T-helper 1 cell (primary cell): ENCODE results near the gene GNPTG.
A peak's percentile ranks its signal among the peaks of the same experiment; 100 is the strongest.

Experiments used
- DNase-seq, 5 donors: peaks; one replicate each; pipeline ENCODE4 v3.0.0-alpha.2; 2012 to 2020

Gene GNPTG

DNA sequence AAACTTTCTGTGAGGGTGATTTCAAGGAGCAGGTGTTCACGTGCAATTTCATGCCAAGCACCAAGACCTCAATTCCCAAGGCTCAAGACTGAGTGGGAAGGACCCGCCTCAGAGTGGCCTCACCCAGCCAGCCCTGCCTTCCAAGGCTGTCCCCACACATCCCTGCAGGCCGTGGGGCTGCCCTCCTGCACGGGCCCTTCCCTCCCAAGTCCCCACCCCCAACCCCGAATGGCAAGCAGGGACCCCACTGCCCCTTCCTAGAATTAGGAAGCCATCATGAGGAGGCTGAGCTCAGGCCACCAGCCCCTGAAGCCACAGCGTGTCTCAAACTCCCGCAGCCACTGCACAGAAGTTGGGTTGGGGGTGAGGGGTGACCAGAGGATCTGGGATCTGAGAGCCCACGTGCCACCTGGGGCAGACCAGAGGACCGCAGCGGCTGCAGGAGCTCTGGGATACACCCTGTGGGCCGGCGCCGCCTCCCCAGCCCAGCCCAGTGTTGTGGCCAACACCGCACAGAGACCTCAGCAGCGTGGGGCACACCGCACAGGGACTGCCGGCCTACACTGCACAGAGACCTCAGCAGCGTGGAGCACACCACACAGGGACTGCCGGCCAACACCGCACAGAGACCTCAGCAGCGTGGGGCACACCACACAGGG lies 20.7 kb downstream of the GNPTG start:
- no peak for DNase-seq

DNA sequence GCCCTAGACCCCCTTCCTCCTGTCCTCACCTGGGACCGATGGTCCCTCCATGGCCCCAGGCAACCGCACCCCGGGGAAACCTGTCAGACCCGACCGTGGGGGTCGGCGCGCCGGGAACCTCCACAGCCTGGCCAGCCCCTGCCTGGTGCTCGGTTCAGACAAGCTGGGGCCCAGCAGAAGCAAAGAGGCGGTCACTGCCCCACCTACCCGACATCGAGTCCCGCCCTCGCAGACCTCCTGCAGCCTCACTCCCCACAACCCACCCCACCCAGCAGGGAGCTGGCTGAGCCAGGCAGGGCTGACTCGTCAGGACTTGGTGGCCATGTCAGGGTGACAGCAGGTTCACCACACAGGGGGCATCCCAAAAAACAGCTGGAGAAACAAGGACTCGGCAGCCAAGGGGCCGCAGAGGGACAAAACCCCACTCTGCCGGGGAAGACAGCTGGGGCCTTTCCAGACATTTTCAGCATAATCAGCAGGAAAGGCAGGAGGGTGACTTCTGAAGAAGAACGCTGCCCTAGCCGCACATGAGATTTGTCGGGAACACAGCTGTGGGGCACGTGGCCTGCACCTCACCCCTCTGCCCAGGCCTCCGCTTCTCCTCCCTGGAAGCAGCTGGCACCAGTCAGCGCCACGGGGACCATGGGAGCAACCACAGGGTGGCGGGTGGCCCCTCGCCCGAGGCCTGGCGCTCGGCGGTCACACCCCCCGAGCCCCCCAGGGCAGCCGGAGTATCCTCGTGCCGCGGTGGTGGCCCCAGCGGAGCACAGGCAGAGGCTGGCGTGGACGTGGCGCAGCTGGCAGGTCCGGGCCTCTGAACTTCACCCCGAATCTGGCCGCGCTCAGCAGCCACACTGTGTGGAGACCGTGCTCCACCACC lies 22.9 kb downstream of the GNPTG start:
- no peak for DNase-seq

DNA sequence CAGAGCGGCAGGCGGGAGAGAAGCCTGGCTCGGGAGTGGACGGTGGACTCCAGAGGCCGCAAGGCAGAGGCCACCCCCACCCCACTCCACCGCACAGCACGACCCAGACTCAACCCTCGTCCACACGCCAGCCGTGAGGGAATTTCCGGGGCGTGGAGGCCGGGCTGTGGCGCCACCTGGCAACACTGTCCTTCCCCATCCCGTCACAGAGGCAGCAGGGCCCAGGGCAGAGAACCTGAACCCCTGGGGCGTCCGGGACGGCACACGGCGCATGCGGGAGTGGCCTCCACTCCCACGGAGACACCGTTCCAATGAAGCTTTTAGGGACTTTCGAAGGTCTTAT lies 23.5 kb downstream of the GNPTG start:
- no peak for DNase-seq

DNA sequence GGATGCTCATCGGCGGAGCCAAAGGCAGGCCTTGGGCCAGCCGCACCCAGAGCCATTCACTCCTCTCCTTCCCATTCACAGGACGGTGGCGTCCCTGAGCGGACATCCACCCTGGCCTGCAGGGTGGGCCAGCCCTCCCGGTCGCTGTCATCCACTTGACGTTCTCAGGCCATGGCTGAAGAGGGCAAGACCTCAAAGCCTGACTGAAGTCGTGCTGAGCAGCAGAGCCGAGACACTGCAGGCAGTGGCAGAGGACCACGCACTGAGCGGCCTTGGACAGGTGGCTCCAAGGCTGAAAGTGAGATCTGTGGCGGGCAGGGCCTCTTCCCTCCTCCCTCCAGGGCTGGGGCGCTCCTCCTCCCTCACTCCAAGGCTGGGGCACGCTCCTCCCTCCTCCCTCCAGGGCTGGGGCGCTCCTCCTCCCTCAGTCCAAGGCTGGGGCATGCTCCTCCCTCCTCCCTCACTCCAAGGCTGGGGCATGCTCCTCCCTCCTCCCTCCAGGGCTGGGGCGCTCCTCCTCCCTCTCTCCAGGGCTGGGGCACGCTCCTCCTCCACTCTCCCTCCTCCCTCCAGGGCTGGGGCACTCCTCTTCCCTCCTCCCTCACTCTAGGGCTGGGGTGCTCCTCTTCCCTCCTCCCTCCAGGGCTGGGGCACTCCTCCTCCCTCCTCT lies 24.1 kb downstream of the GNPTG start:
- DNase-seq, result no peak

DNA sequence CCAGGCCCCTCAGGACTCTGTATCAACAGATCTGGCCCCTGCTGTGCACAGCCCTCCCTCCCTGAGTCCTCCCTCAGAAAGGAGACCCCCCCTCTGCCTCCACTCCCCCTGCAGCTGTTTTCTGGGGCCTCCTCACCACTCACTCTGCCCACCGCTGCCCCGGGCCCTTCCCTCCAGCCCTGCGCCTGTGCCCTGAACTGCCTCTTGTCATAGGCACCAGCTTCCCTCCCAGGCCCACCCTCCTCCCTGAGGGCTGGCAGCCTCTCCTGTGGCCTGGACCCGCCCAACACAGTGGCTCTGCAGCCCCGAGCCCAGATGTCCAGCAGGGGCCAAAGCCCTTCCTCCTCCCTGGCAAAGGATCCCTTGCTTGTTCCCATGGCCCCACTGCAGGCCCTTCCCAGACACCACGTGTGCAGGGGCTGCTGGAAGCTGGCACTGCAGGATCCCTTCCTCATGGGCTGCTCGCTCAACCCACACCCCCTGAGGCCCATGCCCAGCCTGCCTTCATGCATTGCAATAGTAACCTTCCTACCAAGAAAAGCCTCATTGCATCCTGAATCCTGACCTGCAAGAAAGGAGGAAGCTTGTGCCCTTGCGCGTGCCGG lies 25.8 kb downstream of the GNPTG start:
- DNase-seq, result no peak

DNA sequence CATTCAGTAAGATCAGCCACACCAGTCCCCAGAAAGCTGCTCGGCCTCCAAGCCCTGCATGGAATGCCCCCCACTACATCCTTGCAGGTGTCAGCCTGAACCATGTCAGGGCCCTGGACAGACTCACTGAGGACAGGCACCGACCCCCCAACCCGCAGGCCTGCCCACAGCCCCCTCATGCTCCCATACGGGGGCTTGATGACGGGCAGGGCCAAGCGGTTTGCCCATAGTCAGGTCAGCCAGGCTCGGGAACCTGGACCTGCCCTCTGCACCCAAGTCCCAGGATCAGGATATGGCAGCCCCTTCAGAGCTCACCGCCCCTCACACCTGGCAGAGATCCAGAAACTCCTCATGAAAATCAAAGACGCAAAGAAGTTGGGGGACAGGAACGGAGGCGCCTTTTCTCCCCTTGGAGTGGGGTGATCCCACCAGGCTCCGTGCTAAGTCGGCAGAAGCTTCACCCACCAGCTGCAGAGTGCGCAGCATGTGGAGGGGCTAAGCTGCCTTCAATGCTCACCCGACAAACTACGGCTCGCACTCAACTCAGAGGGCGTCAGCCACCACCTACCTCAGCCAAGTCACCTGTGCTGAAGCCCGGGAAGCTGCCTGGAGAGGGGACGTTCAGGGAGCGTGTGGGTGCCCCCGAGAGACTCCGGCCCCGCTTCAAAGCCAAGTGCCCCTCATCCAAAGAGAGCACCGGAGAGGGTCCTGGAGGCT lies 26.5 kb downstream of the GNPTG start:
- no peak for DNase-seq

DNA sequence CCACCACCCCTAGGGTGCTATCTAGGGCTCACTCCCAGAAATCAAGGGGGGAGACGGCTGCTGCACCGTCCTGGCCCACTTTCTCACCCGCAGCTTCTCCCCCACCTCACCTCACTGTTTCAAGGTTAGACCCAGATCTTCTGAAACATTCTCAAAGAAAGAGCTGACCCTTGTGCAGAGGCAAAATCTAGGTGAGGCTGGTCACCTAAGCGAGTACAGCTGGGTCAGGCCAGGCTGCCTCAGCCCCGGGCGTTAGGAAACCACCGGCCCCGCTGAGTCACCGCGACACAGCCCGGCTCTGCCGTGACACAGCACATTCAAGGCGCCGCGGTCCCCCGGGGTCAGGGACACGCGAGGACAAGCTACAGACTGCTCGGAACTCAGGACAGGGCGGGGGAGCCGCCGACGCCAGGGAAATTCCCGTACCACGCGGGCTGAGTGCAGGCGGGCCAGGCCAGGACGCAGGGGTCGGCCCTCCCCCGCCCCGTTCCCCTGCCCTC lies 27.1 kb downstream of the GNPTG start:
- peak; percentile 40 to 68 (median 58) for DNase-seq

DNA sequence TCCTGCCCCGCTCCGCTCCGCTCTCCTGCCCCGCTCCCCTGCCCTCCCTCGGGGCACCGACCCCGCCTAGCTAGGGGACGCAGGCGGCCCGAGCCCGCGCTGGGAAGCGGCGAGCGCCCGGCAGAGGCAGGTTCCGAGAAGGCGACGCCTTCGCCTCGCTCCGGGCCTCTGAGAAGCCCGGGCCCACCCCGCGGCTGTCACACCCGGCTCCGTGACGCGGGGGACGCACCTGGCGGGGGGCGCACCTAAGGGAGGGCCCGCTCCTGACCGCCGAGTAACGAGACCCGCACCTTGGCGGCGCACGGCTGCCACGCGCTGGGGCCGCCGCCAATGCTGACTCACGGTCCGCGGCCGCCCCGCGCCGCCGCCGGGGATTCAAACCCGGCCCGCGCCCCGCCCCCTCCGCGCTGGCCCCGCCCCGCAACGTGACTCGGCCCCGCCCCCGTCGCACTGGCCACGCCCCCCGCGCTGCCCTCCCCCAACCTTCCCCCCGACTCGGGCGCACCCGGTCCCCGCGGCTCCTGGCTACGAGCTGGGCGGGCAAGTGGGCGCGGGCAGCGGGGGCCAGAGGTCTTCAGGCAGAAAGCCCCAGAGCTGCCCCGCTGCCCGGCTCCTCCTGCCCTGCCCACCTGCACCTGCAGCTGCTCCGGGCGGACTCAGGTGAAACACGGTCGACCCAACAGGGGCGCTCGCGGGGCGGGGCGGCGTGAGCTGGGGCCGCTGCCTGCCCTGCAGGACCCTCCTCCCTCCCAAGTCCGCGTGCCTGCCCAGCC lies 27.8 kb downstream of the GNPTG start:
- DNase-seq, result peak; percentile 47 to 69 (median 58)

DNA sequence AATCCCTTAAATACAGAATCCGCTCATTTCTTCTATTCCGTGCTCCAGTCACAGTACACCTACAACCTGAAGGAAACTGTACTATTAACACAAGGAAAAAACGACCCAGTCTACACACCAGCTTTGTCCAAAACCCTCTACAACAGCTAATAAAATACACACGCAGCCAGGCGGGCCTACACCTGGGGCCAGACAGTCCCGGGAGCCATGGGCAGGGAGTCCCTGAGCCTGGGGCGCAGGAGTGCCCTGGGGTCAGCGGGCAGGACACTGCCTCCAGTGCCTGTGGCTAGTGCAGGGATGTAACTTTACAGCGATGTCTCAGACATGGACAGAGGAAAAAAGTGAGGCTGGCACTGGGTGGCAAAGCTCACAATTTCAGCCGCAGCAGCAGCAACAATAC lies 28.5 kb downstream of the GNPTG start:
- no peak for DNase-seq

DNA sequence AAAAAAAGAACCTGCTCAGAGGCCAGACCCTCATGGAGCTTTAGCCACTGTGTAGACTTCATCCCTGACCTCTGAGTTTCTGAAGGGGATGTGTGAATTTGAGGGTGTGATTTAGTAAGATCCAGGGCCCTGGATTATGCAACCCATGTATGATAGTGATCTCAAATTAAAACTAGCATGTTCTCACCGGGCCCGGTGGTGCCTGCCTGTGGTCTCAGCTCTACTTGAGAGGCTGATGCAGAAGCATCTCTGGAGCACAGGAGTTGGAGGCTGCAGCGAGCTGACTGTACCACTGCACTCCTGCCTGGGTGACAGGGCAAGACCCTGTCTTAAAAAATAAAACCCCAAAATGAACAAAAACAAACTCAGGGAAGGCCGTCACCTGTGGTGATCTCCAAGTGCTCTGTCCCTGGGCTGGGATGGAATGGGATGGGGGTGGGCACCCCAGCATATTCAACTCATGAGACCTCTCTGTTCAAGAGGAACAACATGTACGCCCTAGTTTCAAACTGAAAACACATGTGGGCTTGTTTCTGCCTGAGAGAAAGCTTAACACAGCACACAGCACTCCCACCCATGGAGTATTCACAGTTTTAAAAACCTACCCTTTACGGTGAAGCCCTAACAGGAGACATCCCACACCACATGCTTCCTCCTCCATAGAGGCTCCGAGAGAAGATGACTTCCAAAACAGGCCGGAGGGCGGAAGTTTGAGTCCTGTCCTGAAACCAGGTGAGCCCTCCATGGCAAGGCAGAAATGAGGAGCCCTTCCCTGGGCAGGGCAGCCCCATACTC lies 30.1 kb downstream of the GNPTG start:
- no peak for DNase-seq

DNA sequence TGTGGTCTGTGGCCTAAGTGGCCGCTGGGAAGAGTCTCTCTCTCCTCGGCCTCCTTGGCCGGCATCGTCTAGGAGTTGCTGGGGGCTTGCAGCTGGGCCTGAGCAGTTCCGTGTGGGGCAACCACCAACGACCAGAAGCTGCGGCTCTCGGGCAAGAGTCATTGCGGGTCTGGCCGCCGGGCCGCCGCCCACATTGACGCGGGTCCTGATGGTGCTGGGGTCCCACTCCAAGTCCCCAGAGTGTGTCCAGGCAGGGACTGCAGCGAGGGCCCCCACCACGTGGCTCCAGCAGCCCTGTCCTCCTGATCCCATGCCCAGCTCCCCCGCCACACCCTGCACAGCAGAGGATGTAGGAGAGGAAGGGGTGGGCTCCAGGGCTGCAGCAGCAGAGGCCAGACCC lies 31.8 kb downstream of the GNPTG start:
- no peak for DNase-seq

DNA sequence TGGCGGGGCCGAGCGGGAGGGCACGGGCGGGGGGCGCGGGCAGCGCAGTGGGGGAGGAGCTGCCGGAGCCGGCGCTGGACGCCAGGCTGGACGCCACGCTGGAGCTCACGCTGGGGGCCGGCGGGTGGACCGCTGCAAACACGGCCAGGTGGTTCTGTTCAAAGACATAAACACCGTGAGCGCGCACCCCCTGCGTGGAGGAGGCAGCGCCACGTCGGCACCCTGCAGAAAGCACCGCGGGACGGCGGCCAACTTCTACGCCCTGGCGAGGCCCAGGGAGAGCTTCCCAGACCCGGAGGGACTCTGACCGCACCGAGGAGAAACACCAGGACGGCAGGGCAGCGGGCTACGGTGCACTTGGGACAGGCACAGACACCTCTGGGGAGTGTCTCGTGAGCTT lies 33.5 kb downstream of the GNPTG start:
- DNase-seq, result no peak

DNA sequence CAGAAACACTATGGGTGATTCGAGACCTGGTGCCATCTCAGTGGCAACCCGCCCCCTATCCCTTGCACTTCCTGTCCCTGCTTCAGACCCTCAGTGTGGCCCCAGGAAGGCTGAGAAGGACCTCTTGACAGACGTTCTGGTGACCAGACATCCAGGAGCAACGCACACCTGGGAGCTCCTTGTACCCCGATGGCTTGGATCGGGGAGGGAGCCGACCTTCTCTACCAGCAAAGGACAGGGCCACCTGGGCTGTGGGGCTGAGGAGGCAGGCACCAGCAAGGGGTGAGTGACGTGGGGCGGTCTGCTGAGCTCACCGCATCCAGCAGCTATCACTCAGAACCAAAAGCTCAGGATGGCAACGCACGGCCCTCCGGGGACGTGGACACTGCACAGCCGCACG lies 35.6 kb downstream of the GNPTG start:
- DNase-seq, result no peak

DNA sequence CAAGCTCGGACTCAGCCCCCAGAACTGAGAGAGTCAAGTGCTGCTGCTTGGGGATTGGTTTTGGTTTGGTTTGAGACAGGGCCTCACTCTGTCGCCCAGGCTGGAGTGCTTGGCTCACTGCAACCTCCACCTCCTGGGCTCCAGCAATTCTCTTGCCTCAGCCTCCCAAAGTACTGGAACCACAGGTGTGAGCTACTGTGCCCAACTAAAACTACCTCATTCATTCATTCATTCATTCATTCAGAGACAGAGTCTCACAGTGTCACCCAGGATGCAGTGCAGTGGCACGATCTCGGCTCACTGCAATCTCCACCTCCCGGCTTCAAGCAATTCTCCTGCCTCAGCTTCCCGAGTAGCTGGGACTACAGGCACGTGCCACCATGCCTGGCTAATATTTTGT lies 38.0 kb downstream of the GNPTG start:
- no peak for DNase-seq

DNA sequence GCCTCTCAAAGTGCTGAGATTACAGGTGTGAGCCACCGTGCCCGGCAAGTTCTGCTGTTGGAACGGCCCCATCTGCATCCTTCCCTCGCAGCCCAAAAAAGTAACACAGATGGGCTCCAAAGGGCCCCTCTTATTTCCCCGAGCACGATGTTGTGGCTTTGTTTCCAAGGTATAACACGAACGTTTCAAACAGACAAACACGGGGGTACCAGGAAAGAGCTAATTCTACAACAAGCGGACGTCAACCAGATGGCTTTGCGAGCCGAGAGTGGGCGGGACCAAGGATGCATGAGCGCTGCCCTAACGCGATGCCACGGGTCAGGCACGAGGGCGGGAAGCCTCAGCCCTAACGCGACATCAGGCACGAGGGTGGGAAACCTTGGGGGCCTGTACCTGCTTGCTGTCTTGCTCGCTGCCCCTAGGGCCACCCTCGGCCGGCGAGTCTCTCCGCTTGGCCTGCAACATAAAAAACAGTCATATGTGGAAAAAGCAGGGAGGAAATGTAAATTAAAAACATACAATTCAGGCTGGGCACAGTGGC lies 38.6 kb downstream of the GNPTG start:
- DNase-seq, result no peak

DNA sequence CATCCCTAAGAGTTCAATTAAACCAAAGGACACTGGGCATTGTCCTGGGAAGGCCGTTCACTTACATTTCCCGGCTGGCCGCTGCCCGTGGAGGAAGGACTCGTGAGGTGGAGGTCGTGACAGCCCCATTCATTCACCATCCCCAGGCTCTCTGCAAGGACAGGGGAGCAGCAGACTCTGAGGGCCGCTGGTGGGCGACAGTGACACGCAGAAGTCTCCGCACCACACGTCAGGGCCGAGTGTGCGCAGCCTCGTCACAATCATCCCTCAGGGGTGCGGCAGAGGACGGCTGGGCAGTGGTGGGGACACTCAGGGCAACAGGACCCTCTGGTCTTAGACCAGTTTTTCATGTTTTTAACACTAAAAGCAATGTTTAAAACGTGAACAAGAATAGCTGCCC lies 41.1 kb downstream of the GNPTG start:
- DNase-seq, result no peak

DNA sequence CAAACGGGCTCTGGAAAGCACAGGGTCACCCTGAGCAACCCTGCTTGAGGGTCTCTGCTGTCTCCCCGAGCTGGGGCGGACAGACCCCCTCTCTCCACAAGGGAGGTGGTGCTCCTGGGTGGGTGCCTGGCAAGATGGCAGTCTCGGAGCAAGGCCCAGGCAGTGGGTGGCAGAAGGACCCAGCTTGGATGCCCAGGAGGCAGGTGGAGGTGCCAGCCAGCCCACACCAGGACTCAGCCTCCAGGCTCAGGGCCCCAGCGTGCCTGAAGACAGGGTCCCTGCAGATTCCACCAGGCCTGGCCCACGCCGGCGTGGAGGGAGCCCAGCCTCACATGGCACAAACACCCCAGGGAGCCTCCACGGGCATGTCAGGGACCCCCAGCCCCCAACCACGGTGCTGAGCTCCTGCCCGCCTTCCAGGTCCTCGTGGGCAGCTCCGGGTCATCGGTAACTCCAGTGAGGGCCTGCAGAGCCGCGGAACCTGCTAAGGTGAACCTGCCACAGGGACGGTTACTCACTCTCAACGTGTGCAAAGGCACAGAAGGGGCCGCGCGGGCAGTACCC lies 42.0 kb downstream of the GNPTG start:
- DNase-seq, result no peak

DNA sequence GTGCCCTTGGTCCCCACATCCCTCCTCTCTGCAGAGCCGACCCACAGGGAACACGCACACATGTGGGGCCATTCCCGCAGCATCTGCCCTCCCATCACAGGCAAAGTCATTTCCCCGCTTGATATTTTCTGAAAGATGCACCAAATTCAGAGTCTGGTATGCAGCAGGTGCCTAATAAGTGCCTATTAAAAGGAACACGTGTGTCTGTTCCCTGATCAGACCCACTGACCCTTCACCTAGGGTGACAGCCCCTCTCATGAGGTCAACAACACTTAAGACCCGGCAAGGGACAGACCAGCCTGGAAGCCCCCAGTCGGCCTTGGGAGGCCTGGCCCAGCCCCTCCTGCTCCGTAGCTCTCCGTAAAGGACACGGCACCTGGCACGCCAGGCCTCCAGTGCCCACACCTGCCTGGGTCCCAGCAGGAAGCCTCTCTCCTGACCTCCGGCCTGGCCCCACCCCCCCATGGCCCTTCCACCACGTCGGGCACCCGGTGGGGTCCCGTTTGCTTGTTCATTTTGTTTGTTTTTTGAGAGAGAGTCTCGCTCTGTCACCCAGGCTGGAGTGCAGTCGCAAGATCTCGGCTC lies 42.7 kb downstream of the GNPTG start:
- no peak for DNase-seq

DNA sequence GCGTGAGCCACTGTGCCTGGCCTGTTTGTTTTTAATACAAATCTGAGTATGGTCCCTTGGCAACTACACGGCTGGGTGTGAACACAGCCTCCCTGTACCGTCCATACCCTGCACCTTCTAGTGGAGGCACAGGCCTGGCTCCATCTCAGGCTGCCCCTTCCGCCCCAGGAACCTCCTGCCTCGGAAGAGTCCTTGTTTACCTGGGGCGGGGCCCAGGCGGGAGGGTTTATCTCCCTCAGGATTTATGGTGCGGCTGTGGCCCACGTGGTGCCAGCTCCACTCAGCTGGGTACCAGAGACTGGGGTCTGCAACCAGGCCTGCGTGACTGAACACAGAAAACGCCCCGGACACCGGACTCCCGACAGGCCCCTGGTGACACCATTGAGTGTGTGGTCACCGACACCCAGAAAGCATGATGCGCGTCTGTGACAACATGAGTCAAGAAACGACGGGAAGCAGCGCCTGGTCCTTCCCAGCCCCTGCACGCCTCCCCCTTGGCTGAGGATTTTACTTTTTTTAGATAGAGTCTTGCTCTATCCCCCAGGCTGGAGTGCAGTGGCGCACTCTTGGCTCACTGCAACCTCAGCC lies 43.8 kb downstream of the GNPTG start:
- no peak for DNase-seq

DNA sequence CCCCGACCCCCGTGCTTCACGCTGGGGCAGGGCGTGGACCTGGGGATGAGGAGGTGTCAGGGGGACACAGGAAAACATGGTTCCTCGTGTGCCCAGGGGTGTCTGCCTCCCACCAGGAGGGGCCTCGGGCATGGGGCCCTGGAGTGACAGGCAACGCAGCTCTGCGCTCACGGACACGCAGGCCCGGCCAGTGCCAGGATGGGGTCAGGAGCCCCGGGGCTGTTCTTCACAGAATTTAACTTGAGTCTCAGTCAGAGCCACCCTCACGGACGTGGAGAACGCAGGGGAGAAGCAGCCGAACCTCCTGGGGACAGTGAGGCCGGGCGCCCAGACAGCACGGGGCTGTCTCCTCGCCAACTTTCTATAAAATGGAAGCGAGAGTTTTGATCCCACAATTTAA lies 46.0 kb downstream of the GNPTG start:
- DNase-seq, result no peak
